ENCODE results near the gene NLRP12.
"Not testable (repeated sequence)": the region's sequence is repeated elsewhere in the genome, so short reads cannot be mapped to it uniquely, and the experiment has no call there.

Gene NLRP12

DNA sequence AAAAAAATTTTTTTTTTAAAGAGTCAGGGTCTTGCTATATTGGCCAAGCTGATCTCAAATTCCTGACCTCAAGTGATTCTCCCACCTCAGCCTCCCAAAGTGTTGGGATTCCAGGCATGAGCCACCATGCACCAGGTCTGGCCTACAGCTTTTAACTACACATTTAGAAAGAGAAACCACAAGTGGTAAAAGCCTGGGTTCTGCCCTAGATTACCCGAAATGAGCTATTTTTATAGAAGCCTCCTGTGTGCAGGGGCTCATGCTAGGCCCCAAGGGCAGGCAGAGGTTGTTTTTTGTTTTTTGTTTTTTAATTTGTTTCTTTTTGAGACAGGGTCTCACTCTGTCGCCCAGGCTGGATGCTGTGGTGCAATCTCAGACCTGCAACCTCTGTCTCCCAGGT is 29.6 kb upstream of the NLRP12 start:
- TF ChIP-seq, protein P1, sequence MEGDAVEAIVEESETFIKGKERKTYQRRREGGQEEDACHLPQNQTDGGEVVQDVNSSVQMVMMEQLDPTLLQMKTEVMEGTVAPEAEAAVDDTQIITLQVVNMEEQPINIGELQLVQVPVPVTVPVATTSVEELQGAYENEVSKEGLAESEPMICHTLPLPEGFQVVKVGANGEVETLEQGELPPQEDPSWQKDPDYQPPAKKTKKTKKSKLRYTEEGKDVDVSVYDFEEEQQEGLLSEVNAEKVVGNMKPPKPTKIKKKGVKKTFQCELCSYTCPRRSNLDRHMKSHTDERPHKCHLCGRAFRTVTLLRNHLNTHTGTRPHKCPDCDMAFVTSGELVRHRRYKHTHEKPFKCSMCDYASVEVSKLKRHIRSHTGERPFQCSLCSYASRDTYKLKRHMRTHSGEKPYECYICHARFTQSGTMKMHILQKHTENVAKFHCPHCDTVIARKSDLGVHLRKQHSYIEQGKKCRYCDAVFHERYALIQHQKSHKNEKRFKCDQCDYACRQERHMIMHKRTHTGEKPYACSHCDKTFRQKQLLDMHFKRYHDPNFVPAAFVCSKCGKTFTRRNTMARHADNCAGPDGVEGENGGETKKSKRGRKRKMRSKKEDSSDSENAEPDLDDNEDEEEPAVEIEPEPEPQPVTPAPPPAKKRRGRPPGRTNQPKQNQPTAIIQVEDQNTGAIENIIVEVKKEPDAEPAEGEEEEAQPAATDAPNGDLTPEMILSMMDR (IDR thresholded peaks at IDR 0.05; ENCODE audit: insufficient read depth, low read depth, low read length, missing control alignments): no peak
- no peak for DNase-seq (ENCODE audit: low read depth)
- no peak overlapping the region for H3K4me3 ChIP-seq (ENCODE audit: low read depth, low read length)

DNA sequence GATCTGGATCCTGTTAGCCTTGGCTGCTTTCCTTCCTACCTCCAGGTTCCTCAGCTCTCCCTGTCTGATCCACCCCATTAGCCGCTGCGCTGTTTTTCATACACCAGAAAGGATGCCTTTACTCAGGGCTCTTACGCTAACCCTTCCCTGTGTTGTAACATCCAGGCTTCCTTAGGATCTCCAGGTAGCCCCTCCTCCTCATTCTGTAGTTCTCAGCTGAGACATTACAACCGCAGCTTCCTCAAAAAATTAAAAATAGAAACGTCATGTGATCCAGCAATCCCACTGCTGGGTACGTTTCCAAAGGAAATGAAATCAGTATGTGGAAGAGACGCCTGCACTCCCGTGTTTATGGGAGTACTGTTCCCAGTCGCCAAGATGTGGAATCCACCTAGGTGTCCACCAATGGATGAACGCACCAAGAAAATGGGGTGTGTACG is 25.1 kb upstream of the NLRP12 start:
- no peak for DNase-seq (ENCODE audit: low read depth)
- no peak overlapping the region for H3K4me3 ChIP-seq (ENCODE audit: low read depth, low read length)
- TF ChIP-seq, protein P1 (IDR thresholded peaks at IDR 0.05; ENCODE audit: insufficient read depth, low read depth, low read length, missing control alignments): no peak

DNA sequence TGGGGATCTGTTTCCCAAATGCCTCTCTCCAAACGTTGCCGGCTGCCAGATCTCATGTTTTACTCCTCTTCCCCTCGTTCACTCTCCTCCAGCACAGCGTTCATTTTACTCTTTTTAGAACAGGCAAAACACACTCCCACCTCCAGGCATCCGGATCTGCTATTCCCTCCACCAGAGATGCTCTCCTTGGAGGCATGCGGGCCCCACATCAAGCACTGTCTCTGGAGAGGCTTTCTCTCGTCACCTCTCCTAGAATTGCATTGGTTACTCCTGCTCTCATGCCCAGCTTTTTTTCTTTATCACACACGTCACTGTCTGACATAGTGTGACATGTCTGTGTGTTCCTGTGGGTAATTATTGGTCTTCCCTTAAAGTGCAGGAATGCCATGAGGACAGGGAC is 23.4 kb upstream of the NLRP12 start:
- H3K4me3 ChIP-seq (ENCODE audit: low read depth, low read length): no peak overlapping the region
- TF ChIP-seq, protein P1 (IDR thresholded peaks at IDR 0.05; ENCODE audit: insufficient read depth, low read depth, low read length, missing control alignments): no peak
- no peak for DNase-seq (ENCODE audit: low read depth)

DNA sequence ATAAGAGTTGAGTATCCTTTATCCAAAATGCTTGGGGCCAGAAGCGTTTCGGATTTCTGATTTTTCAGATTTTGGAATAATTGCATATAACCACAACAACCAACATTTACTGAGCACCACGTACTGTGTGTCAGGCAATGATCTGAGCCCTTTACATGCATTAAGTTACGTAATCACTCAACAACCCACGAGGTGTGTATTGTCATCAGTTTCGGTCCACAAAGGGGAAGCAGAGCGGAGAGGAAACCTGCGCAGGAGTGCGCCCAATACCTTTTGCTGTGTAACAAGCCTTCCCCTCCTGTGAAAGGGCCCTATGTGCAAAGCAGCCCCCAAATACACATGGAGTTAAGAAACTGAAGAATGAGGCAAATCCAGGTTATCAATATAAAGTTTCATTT is 20.7 kb upstream of the NLRP12 start:
- TF ChIP-seq, protein P1 (IDR thresholded peaks at IDR 0.05; ENCODE audit: insufficient read depth, low read depth, low read length, missing control alignments): no peak
- no peak overlapping the region for H3K4me3 ChIP-seq (ENCODE audit: low read depth, low read length)
- no peak for DNase-seq (ENCODE audit: low read depth)

DNA sequence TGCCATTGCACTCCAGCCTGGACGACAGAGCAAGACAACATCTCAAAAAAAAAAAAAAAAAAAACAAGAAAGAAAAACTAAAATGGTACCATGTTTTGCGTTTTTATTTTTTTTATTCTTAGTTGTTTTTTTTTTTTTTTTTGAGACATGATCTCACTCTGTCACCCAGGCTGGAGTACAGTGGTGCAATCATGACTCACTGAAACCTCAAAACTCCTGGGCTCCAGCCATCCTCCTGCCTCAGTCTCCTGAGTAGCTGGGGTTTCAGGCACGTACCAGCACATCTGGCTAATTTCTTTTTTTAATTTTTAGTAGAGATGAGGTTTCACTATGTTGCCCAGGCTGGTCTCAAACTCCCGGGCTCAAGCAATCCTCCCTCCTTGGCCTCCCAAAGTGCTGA is 16.8 kb upstream of the NLRP12 start:
- not testable (repeated sequence) for H3K4me3 ChIP-seq (ENCODE audit: low read depth, low read length); DNase-seq (ENCODE audit: low read depth)

DNA sequence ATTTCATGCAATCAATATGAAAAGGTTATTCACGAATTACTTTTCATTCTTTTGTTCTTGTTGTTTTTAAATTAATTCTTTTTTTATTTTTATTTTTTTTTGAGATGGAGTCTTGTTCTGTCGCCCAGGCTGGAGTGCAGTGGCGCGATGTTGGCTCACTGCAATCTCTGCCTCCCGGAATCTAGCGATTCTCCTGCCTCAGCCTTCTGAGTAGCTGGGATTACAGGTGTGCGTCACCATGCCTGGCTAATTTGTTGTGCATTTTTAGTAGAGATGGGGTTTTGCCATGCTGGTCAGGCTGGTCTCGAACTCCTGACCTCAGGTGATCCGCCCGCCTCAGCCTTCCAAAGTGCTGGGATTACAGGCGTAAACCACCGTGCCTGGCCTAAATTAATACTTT is 16.1 kb upstream of the NLRP12 start:
- not testable (repeated sequence) for DNase-seq (ENCODE audit: low read depth); H3K4me3 ChIP-seq (ENCODE audit: low read depth, low read length)

DNA sequence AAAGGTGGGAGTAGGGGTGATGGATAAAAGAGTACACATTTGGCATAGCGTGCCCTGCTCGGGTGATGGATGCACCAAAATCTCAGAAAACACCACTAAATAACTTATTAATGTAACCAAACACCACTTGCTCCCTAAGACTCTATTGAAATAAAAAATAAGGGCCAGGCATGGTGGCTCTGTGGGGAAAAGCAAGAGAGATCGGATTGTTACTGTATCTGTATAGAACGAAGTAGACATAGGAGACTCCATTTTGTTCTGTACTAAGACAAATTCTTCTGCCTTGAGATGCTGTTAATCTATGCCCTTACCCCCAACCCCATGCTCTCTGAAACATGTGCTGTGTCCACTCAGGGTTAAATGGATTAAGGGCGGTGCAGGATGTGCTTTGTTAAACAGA is 14.3 kb upstream of the NLRP12 start:
- H3K4me3 ChIP-seq (ENCODE audit: low read depth, low read length); DNase-seq (ENCODE audit: low read depth): not testable (repeated sequence)

DNA sequence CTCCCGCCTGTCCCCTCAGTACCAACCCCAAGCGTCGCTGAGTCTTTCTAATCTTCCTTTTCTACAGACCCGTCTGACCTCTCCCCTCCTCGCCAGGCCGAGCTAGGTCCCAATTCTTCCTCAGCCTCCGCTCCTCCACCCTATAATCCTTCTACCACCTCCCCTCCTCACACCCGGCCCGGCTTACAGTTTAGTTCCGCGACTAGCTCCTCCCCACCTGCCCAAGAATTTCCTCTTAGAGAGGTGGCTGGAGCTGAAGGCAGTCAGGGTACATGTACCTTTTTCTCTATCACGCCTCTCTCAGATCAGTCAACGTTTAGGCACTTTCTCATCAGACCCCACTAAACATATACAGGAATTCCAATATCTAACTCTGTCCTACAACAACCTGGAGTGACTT is 8.7 kb upstream of the NLRP12 start:
- not testable (repeated sequence) for H3K4me3 ChIP-seq (ENCODE audit: low read depth, low read length)

DNA sequence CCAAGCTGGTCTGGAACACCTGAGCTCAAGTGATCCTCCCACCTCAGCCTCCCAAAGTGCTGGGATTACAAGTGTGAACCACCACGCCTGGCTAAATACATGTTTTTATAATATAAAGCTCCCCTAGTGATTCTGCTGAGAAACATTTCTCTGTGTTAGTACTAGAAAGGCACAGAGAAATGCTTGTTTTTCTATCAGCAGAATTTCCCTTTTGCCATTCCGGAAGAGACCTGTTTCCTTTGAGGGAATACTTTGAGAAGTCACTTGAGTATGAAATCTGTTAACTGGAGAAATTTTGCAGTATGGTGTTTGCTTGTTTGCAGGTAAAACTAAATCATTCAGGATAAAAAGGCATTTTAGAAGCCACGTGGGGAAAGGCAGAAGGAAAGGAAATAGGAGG is 4.4 kb upstream of the NLRP12 start:
- TF ChIP-seq, protein P1 (IDR thresholded peaks at IDR 0.05; ENCODE audit: insufficient read depth, low read depth, low read length, missing control alignments): no peak
- no peak overlapping the region for H3K4me3 ChIP-seq (ENCODE audit: low read depth, low read length)

More for the DNA sequence above, 8.7 kb upstream of the NLRP12 start:
- DNase-seq (ENCODE audit: low read depth): not testable (repeated sequence)

More for the DNA sequence above, 4.4 kb upstream of the NLRP12 start:
- no peak for DNase-seq (ENCODE audit: low read depth)

Measured in GM12865 (cell line).